HS-5 (cell line): Measurements from ENCODE around the gene SNORC.

Experiments used
- DNase-seq: peaks from one replicate; pipeline ENCODE4 v3.0.0-alpha.2; 2012; ENCODE audit warnings: low read depth

Gene SNORC

DNA sequence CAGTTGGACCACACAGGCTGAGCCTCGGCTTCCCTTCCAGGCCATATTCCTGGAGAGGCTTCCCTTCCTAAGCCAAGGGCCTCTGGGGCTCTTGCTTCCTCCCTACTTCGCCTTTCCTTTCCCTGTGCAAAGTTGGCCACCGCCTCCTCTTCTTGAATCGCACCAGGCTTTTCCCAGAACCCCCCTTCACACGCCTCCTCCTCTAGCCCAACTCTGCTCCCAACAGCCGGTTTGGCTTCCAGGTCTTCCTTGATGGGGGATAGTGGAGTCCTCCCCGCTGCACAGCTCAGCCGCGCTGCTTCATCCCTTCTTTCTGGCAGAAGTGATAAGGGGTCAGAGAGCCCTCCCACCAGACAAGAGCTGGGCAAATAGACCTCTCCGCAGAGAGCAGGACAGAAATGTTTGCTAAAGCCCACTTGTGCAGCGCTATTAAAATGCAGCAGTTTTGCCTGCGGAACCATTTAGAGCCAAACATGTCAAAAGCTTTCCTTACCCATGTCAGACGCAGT, 56.4 kb downstream of the SNORC start:
- DNase-seq: no peak

DNA sequence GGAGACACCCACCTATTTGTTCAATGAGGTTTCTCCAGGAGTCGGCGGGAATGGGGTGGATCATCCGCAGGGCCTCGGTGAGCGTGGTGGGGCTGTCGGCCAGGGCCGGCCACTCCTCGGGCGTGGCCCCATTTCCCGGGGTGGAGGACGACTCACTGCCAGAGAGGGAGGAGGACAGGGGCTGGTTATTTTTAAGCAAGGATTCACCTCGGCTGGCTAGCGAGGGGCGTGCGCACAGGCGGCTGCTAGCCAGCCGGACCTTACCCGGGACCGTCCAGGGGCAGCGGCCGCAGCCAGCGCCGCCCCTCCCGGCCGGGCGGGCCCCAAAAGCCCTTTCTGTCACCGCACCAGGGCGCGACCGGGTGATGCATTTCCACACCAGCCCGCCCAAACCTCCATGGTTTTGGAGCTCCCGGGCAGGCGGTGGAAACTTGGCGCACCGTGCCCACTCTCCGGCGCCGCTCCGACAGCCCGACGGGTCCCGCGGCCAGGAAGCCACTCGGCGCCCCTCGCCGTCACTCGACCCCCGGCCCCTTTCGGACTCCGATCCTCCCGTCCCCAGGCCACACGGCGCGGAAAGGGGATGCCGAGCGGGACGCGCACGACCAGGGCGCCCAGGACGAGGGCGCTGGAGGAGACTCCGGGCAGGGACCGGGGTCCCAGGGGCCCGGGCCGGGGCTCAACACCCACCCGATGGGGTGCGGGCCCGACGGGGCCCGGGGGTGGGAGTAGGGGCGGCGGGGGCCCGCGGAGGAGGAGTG, 57.1 kb downstream of the SNORC start:
- DNase-seq: no peak

DNA sequence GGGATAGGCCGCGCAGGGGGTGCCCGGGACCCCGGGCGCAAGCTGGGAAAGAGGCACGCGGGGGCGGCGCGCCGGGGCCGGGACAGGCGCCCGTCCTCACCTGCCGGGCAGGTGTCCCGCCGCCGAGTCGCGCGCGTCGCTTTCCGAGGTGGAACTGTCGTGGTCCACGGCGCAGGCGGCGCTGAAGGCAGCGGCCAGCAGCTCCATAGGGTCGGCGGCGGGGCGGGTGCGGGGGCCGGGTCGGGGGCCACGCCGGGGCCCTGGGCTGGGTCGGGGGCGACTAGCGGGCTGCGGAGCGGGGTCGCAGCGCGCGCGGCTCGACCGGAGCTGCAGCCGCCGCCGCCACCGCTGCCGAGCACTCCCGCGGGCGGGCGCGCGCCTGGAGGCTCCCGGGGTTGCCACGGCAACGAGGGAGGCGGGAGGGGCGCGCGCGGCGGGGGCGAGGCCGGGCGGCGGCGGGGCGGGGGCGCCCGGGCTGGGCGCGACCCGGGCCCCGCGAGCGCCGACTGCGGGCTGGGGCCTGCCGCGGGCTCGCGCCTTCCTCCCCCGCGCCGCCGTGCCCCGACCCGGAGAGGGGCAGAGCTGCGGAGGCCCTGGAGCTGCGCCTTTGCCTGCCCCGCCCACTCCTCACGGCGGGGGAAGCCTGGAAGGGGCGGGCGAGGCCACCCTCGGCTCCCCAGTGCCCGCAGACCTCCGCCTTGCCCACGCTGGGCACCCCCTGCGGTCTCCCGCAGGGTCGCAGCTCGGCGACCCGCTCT, 57.9 kb downstream of the SNORC start:
- no peak for DNase-seq
